GM21423 (cell line): ENCODE data around the gene CASZ1.

Experiments used
- ATAC-seq: cut with Tn5 transposase; IDR thresholded peaks from one replicate; pipeline ENCODE4 v1.9.1; 2021; ENCODE audit warnings: mild to moderate bottlenecking, moderate library complexity; ENCODE audit not compliant: unreplicated experiment

CASZ1 gene, protein sequence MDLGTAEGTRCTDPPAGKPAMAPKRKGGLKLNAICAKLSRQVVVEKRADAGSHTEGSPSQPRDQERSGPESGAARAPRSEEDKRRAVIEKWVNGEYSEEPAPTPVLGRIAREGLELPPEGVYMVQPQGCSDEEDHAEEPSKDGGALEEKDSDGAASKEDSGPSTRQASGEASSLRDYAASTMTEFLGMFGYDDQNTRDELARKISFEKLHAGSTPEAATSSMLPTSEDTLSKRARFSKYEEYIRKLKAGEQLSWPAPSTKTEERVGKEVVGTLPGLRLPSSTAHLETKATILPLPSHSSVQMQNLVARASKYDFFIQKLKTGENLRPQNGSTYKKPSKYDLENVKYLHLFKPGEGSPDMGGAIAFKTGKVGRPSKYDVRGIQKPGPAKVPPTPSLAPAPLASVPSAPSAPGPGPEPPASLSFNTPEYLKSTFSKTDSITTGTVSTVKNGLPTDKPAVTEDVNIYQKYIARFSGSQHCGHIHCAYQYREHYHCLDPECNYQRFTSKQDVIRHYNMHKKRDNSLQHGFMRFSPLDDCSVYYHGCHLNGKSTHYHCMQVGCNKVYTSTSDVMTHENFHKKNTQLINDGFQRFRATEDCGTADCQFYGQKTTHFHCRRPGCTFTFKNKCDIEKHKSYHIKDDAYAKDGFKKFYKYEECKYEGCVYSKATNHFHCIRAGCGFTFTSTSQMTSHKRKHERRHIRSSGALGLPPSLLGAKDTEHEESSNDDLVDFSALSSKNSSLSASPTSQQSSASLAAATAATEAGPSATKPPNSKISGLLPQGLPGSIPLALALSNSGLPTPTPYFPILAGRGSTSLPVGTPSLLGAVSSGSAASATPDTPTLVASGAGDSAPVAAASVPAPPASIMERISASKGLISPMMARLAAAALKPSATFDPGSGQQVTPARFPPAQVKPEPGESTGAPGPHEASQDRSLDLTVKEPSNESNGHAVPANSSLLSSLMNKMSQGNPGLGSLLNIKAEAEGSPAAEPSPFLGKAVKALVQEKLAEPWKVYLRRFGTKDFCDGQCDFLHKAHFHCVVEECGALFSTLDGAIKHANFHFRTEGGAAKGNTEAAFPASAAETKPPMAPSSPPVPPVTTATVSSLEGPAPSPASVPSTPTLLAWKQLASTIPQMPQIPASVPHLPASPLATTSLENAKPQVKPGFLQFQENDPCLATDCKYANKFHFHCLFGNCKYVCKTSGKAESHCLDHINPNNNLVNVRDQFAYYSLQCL (N-terminal part only)

DNA sequence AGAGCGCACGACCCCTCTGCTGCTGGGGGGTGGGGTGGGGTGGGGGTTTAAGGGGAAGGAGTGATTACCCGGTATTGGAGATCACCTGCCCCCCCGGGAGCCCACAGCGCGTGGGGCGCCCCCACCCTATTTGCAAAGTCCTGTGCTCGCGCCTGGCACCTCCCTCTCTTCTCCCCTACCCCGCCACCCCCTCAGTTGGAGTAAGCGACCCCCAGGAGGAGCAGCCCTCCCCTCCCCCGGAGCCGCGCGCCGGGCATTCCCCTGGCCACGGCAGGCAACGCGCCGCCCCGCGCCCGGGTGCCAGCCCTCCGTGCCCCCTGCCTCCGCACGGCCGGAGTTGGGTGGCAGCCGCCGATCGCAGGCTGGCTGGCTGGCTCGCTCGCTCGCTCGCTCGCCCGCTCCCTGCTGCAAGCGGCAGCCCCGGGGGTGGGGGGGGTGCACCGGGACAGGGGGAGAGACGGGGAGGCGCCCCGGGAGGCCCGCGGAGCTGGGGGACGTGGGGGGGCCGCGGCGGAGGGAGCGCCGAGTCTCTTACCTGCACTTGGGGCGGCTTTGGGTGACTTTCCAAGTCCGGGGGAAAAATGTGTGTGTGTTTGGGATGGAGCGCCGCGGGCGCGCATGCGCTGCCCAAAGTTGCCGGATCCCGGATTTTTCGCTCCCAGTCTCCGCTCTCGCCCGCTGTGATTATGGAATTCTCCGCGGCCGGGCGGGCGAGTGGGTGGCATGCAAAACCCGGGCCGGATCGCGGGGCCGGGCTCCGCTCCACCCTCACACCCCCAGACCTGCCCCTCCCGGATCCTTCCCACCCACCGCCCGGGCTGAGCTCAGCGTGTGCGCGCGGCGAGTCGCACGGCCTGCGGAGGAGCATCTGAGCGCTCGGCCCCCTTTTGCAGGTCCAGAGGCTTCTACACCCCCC is at the start of gene CASZ1:
CASZ1 (minus strand) TSS at position 618 of the 916 bp plus-strand sequence. CDS start 102,757 bp downstream, outside the sequence.
- no peak for ATAC-seq

DNA sequence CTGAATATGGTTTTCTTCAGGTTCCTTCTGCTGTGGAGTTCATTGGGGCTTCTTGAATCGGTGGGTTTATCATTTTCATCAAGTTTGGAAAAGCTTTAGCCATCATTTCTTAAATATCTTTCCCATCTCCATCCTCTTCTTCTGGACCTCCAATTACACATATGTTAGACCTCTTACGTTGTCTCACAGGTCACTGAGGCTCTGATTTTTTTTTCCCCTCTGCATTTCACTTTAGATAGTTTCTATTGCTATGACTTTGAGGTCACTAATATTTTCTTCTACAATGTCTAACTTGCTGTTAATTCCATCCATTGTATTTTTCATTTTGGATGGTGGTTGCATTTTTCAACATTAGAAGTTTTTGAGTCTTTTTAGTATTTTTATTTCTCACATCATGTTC is 47.3 kb upstream of the CASZ1 start:
- ATAC-seq: no peak

DNA sequence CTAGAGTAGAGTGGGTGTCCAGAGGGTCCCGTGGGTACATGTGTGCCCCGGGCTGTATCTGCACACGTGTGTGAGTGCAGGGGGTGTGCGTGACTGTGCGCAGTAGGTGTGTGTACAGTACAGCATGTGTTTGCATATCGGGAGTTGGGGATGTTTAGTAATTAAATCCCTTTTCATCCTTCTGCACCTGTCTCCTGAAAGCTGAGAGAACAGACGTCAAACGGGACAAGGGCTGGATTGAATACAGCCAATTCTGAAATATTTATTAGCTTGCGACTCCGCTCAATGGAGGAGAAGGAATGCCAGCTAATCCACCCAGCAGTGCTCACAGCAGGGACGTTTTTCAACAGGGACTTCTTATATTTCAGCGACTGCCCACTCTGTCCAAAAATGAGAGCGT is 44.7 kb upstream of the CASZ1 start:
- ATAC-seq: no peak

DNA sequence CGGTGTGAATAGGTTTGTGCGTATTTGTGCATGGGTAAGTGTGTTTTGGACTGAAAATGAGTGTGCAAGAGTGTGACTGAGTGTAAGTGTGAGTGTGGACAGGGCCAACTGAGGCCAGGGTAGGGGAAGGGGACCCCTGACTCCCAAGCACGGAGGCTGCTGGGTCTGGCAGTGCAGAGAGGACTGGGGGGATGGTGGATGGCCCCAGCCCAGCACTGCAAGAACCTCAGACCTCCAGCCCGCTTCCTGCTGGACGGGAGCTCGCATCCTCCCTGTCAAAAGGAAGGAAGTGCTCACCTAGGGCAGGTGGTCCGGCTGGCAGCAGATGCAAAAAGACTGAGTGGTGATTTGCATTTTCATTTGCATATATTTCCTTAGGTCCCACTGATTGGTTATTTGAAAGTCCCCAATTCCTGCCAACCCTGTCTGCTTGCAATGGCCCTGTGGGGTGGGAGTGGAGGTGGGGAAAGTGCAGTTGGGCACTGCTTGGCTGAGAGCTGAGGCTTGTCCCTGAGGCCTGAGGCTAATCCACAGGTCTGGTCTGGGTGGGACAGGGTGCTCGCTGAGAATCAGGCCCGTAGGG is 42.8 kb upstream of the CASZ1 start:
- ATAC-seq: no peak

DNA sequence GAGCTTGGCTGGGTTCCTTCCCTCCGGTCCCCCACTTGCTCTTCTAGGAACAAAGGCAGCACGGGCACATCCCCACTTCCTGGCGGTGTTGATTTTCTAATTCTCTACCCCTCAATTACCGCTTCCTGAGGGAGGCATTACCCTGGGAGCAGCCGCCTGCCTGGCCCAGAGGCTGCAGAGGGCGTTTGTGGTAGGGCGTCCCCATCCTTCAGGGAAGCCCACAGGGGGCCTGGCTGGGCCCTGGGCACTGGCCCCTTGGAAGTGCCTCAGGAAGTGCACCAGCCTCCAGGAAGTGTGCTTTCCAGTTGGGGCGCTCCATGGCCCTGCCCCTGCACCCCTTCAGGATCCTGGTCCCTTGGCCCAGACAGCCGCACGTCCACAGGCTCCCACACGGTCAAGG is 42.1 kb upstream of the CASZ1 start:
- no peak for ATAC-seq

DNA sequence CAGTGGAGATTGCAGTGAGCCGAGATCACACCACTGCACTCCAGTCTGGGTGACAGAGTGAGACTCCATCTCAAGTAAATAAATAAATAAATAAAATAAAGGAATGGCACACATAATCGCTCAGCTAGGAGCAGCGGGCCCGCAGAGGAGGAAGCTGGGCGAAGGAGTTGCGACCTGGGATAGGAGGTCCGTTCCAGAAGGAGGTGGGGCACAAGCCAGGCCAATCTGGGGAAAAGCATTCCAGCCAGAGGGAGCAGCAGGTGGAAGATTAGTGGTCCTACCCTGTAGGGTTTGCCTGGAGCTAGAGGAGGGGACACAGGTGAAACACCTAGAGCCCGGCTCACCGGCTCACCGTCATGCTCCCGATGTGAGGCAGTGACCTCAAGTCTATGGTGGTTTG is 40.3 kb upstream of the CASZ1 start:
- ATAC-seq: no peak

DNA sequence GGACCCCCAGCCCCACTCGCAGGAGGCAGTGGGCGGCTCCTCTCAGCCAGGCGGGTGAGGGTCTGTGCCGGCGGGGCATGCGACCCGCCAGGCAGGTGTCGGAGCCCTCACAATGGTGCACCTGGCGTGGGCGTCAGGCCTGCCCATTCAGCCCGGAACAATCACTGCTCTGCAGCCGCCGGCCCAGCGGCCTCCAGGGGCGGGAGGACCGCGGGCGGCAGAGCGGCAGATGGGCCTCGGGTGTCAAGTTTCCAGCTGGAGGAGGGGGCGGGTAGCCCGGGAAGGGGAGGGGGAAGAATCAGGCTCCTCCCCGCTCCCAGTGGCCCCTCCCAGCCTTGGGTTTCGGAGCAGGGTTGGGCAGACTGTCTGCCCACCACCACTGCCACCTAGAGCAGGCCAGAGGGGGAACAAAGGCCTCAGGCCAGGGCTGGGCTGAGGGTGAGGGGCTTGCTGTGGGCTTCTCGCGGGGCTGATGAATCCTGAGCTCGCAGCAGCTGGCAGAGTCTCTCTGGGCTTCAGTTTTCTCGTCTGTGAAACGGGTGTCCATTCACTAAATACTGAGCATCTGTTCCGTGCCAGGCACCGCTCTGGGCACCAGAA is 39.5 kb upstream of the CASZ1 start:
- ATAC-seq: no peak

DNA sequence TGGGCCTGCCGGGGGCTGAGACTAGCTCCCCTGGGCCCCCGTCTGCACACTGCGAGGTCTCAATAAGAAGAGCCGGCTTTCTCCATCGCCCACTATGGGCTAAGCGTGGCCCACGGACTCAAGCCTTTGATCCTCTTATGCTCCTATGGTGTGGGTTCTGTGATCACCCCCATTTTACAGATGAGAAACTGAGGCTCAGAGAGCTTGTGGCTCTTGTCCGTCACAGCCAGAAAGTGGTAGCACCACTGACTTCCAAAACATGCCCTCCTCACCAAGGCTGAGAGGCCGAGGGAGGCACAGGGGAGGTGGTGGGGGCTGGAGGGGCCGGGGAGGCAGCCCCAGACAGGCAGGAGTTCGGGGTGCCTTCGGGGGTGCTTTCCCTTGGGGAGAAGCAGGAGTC is 39.0 kb upstream of the CASZ1 start:
- ATAC-seq: no peak

DNA sequence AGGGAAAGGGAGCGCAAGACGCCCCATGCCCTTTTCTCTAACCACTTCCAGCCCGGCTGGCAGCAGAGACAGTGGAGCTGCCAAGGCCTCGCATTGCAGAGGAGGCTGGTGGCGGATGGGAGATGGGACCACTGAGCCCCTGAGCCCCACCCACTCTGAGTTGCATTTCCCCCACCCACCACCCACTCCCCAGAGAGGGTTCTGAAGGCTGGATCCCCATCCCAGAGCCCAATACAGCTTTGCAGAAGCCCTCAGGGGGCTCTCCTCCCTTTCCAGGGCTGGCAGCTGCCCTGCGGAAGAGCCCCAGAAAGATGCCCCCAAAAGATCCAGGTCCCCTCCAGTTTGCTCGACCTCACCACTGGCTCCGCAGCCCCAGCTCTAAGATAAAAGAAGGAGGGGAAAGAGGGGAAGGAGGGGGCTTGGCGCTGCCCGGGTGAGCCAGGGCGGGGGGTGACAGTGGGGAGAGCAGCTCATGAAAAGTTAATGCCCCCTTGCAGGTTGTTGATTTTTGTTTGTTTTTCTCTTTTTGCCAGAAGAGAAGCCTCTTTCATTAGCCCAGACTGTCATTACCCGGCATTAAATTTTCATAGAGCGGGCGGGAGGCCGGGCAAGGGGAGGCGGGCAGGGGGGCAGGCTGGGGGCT is 38.4 kb upstream of the CASZ1 start:
- no peak for ATAC-seq

DNA sequence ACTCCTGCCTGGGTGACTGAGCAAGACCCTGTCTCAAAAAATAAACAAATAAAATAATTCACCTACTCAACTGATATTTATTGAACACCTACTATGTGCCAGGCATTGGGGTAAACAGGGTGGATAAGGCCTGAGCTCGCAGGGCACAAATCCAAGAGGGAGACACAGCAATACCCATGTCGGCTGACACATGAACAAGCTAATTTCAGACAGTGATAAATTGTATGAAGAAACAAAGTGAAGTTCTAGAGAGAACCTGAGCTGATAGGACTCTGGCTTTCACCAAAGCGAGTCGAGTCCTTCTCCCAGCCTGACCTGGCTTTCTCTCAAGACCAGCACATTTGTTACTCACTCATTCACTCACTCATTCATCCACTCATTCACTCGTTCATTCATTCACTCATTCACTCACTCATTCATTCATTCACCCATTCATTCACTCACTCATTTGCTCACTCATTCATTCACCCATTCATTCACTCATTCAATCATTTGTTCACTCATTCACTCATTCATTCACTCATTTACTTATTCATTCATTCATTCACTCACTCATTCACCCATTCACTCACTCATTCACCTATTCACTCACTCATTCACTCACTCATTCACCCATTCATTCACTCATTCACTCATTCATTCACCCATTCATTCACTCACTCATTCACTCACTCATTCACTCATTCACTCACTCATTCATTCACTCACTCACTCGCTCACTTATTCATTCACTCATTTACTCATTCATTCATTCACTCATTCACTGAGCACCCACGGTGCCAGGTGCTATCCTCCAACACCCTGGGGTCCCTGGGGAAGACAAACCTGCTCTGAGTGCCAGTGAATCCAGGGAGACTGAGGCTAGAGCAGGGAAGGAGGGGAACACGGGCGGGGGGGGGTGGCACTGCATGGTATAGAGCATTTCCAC is 37.4 kb upstream of the CASZ1 start:
- ATAC-seq: no peak

DNA sequence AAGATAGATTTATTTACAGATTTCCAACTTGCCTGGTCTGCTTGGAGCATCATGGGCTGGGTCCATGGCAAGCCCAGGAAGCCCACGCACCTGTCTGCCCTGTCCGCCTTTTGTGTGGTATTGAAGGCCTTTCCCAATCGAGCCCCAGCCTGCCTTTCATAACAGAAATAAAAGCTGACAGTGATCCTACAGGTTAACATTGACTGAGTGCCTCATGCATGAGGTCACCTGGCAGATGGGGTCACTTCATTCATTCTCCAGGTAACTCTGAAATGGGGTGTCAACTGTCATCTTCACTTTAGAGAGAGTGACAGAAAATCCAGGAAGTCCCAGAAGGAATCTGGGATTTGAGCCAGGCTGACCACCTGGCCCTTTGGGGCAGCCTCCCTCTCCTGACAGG is 36.3 kb upstream of the CASZ1 start:
- no peak for ATAC-seq

DNA sequence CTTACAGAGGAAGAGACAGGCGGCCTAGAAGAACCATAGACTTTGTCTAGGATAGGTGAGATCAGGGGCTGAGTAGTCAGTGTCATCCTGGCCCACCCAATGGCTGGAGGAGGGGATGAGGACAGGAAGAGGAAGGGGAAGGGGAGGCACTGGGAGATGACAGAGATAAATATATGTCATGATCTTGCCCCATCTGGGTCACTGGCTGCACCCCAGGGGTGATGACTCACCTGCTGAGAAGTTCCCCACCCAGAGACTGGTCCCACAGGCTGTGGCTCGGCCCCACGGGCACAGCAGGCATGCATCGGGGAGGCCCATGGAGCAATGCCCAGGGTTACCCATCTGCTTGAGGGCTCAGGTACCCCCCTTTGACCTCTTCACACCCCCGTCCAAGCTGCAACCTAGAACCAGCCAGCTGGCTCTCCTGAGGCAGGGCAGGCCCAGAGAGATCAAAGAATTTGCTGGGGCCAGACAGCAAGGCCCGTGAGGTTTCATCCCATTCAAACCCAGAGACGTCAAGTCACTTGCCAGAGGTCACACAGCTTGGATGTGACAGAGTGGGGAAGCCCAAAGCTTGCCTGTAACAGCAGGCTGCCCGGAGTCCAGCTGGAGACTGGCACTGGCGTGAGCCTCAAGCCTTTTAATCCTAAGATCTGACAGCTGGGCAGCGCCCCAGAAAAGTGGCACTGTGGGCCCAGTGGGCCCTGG is 34.7 kb upstream of the CASZ1 start:
- ATAC-seq: no peak

DNA sequence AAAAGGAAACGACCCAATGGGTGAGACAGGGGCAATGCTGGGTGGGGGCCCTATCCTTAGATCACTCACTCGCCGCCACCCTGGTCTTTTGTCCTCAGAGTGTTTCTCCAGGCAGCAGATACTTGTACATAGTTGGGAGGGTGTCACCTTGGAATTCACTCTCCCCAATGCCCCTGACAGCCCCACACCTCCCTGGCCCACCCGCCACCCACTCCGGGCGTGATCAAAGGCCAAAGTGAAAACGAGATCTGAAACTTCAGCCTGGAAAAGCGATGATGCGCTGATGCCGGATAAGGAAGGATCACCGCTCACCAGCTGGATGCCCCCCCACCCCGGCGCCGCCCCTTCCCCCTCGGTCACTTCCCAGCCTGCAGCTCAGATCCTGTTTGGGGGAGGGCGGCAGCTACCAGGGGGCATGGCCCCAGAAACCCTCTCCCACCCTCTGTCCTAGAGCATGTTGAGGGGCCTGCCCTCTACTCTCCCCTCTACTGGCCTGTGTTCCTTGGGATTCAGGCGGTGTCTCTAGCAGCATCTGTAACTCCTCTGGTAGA is 33.6 kb upstream of the CASZ1 start:
- no peak for ATAC-seq

DNA sequence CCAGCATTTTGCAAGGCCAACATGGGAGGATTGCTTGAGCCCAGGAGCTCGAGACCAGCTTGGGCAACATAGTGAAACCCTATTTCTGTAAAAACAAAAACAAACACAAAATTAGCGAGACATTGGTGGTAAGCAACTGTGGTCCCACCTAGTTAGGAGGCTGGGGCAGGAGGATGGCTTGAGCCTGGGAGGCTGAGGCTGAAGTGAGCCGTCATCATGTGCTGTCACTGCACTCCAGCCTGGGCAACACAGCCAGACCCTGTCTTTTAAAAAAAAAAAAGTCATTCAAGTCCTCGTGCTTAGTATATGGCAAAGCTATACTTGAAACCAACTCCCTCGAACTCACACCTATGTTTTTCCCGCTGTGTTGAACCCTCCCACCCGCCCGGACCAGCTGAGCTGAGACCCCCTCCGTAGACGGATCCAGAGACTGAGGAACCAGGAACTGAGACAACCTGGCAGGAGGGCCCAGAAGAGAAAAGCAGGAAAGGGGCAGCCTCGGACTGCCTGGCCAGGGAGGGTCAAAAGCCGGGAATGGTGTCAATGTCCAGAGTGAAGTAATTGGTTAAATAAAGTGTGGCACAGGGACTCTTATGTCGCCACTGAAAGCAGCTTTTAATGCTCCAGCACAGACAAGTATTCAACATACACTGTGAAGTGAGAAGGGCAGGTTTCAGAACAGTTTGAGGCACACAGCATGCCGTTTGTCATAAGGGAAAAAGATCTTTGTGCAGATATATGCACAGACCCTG is 32.8 kb upstream of the CASZ1 start:
- ATAC-seq: no peak

DNA sequence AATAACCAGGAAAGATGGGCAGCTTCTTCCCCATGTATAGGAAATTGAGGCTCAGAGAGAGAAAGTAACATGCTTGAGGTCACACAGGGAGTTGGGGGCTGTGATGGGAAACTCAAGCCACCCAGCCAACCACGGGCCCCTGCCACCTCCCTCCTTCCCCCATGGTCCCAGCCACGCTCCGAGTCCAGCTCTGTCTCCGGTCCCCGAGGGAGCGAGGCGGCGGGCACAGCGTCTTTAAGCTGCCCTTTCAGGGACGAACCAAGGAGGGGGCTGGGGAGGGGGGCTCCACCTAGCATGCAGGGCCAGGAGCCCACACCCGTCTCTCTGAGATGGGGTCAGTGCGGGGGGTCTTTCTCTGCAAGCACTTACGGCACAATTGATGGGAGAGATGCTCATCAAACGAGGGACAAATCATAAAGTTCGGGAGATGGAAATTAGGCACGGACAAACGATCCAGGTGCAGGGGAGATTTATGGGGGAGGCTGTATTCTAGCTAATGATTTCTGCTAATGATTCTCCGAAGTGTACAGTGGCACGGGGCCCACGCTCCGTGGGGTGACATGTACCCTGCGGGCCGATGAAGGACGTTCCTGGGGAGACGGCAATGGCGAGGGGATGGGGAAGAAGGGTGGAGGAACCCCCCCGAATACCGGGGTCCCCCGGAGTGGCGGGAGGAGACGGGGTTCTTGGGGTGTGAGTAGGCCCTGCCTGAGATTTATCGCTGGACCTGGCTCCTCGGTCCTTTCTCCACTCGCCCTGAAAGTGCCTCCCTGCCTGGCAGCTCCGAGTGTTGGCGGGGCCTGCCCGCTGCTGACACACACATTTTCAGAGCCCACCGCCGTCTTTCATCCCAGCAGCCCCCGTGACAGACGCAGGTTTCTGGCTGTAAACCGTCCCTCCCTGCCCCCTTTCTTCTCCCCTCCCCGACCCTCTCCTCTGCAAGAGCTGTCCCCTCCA is 31.2 kb upstream of the CASZ1 start:
- ATAC-seq: no peak
